Liver (tissue), 3 donors: Measurements from ENCODE around the gene CPNE5.

Experiments
- ATF3 ChIP-seq: IDR thresholded peaks from 2 replicates; pipeline ENCODE4 v1.6.1; 2016; ENCODE audit warnings: antibody characterized with exemption
- EGR1 ChIP-seq, 2 donors: IDR thresholded peaks; 2 replicates each; pipeline ENCODE4 v1.6.1; 2016 to 2018; ENCODE audit warnings: antibody characterized with exemption in 2 of 2, low read depth in 2 of 2
- GABPA ChIP-seq, 2 donors: IDR thresholded peaks in 1 of 2; conservative IDR thresholded peaks in 1 of 2; 2 replicates each; pipeline ENCODE4 v1.6.1; 2016; ENCODE audit warnings: antibody characterized with exemption in 2 of 2, mild to moderate bottlenecking in 1 of 2, moderate library complexity in 1 of 2
- JUND ChIP-seq, 2 donors: IDR thresholded peaks; 2 replicates each; pipeline ENCODE4 v1.6.1; 2016; ENCODE audit warnings: antibody characterized with exemption in 2 of 2
- NR2F2 ChIP-seq: IDR thresholded peaks from 2 replicates; pipeline ENCODE4 v1.6.1; 2016; ENCODE audit warnings: antibody characterized with exemption
- RAD21 ChIP-seq, 2 donors: IDR thresholded peaks; 2 replicates each; pipeline ENCODE4 v1.6.1; 2016; ENCODE audit warnings: antibody characterized with exemption in 2 of 2, mild to moderate bottlenecking in 2 of 2
- TAF1 ChIP-seq: conservative IDR thresholded peaks from 2 replicates; pipeline ENCODE4 v1.6.1; 2016; ENCODE audit warnings: antibody characterized with exemption, mild to moderate bottlenecking
- YY1 ChIP-seq: IDR thresholded peaks from 2 replicates; pipeline ENCODE4 v1.6.1; 2016; ENCODE audit warnings: antibody characterized with exemption, mild to moderate bottlenecking
- ZBTB33 ChIP-seq: IDR thresholded peaks from 2 replicates; pipeline ENCODE4 v1.6.1; 2016; ENCODE audit warnings: antibody characterized with exemption
- TF ChIP-seq, protein P1 (sequence below): fragments of 150-350 bp; IDR thresholded peaks from 2 replicates; pipeline ENCODE4 v1.5.1; 2017; ENCODE audit warnings: improper control_type of control experiment, low read depth, low read length; ENCODE audit not compliant: missing input control
- TF ChIP-seq, protein P2 (sequence below): IDR thresholded peaks from 2 replicates; pipeline ENCODE4 v1.6.1; 2016; ENCODE audit warnings: antibody characterized with exemption, mild to moderate bottlenecking
- donor health status: healthy.
- donor health status: healthy.

DNA sequence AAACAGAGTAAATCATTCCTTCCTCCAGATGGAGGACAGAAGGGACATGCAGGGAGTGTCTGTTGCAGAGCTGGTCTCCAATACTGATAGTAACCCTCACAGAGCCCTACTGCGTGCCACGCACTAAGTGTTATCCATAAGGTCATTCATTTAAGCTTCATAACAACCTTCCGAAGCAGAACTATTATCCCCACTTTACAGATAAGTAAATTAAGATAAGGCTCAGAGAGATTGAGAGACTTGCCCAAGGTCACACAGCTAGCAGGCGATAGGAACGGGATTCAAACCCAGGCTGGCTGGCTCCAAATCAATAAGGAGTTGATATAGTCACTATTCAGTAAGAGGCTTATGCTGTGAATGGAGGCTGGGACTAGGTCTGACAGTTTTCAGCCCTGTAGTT, 30.6 kb downstream of the CPNE5 start:
- TF ChIP-seq, protein P1, sequence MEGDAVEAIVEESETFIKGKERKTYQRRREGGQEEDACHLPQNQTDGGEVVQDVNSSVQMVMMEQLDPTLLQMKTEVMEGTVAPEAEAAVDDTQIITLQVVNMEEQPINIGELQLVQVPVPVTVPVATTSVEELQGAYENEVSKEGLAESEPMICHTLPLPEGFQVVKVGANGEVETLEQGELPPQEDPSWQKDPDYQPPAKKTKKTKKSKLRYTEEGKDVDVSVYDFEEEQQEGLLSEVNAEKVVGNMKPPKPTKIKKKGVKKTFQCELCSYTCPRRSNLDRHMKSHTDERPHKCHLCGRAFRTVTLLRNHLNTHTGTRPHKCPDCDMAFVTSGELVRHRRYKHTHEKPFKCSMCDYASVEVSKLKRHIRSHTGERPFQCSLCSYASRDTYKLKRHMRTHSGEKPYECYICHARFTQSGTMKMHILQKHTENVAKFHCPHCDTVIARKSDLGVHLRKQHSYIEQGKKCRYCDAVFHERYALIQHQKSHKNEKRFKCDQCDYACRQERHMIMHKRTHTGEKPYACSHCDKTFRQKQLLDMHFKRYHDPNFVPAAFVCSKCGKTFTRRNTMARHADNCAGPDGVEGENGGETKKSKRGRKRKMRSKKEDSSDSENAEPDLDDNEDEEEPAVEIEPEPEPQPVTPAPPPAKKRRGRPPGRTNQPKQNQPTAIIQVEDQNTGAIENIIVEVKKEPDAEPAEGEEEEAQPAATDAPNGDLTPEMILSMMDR = no peak
- TF ChIP-seq JUND (IDR thresholded peaks at IDR 0.05) = no peak
- TF ChIP-seq NR2F2 = no peak
- TF ChIP-seq YY1 = no peak
- no peak for TF ChIP-seq EGR1 (IDR thresholded peaks at IDR 0.05; ENCODE audit: low read depth in 2 of 2)
- TF ChIP-seq, protein P2, sequence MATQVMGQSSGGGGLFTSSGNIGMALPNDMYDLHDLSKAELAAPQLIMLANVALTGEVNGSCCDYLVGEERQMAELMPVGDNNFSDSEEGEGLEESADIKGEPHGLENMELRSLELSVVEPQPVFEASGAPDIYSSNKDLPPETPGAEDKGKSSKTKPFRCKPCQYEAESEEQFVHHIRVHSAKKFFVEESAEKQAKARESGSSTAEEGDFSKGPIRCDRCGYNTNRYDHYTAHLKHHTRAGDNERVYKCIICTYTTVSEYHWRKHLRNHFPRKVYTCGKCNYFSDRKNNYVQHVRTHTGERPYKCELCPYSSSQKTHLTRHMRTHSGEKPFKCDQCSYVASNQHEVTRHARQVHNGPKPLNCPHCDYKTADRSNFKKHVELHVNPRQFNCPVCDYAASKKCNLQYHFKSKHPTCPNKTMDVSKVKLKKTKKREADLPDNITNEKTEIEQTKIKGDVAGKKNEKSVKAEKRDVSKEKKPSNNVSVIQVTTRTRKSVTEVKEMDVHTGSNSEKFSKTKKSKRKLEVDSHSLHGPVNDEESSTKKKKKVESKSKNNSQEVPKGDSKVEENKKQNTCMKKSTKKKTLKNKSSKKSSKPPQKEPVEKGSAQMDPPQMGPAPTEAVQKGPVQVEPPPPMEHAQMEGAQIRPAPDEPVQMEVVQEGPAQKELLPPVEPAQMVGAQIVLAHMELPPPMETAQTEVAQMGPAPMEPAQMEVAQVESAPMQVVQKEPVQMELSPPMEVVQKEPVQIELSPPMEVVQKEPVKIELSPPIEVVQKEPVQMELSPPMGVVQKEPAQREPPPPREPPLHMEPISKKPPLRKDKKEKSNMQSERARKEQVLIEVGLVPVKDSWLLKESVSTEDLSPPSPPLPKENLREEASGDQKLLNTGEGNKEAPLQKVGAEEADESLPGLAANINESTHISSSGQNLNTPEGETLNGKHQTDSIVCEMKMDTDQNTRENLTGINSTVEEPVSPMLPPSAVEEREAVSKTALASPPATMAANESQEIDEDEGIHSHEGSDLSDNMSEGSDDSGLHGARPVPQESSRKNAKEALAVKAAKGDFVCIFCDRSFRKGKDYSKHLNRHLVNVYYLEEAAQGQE = no peak
- no peak for TF ChIP-seq RAD21 (IDR thresholded peaks at IDR 0.05)
- TF ChIP-seq ATF3 = no peak
- no peak for TF ChIP-seq ZBTB33
- TF ChIP-seq TAF1 = no peak
- TF ChIP-seq GABPA (IDR thresholded peaks at IDR 0.05 in 1 of 2, conservative IDR thresholded peaks at IDR 0.05 in 1 of 2) = no peak
